Activated CD8-positive, alpha-beta memory T cell treated with anti-CD3 and anti-CD28 coated beads for 1 hour (primary cell): ENCODE measurements around the gene GPR3.

Experiments used
- DNase-seq, 2 donors: peaks; one replicate each; pipeline ENCODE4 v3.0.0-alpha.2; 2020; ENCODE audit warnings: low read depth in 1 of 2; ENCODE audit errors: extremely low read depth in 1 of 2

Gene GPR3

GRCh38 chr1:27392096-27392777 is at the start of gene GPR3:
Gene GPR3, plus strand, starts transcription at chr1:27392622. Its CDS starts 1,177 bp downstream, at chr1:27393799.
- DNase-seq = peak; percentile 80 to 86

- peak; percentile 44 to 58 for DNase-seq
These were observed 49.4 kb upstream of the GPR3 start for GRCh38 chr1:27342778-27343638.

GRCh38 chr1:27343639-27344025 is 48.8 kb upstream of the GPR3 start:
- DNase-seq = no peak

GRCh38 chr1:27345272-27345671 is 47.1 kb upstream of the GPR3 start:
- DNase-seq = no peak

GRCh38 chr1:27346357-27346756 is 46.1 kb upstream of the GPR3 start:
- no peak for DNase-seq

GRCh38 chr1:27346991-27347624 is 45.3 kb upstream of the GPR3 start:
- DNase-seq = no peak

- no peak for DNase-seq
These were observed 43.3 kb upstream of the GPR3 start for GRCh38 chr1:27348861-27349783.

GRCh38 chr1:27349784-27350662 is 42.4 kb upstream of the GPR3 start:
- no peak for DNase-seq

GRCh38 chr1:27350663-27351540 is 41.5 kb upstream of the GPR3 start:
- no peak for DNase-seq

- no peak for DNase-seq
These were observed 40.8 kb upstream of the GPR3 start for GRCh38 chr1:27351541-27352107.

GRCh38 chr1:27353166-27353565 is 39.3 kb upstream of the GPR3 start:
- DNase-seq = no peak

GRCh38 chr1:27353629-27354028 is 38.8 kb upstream of the GPR3 start:
- DNase-seq = no peak

- DNase-seq = no peak
These were observed 36.7 kb upstream of the GPR3 start for GRCh38 chr1:27355683-27356082.

- DNase-seq = no peak
These were observed 36.2 kb upstream of the GPR3 start for GRCh38 chr1:27356277-27356618.

GRCh38 chr1:27356619-27357280 is 35.7 kb upstream of the GPR3 start:
- DNase-seq = peak in 1 of 2 donors; percentile 20

- peak; percentile 48 to 74 for DNase-seq
These were observed 35.0 kb upstream of the GPR3 start for GRCh38 chr1:27357281-27358037.
